PC-9 (cell line): ENCODE measurements around the gene CRAMP1.

Experiments
- CTCF ChIP-seq: fragments of 200-600 bp; sonication (generic); conservative IDR thresholded peaks from 2 replicates; pipeline ENCODE4 v1.6.1; 2017; ENCODE audit warnings: mixed run types, antibody characterized with exemption, mild to moderate bottlenecking, moderate library complexity
- EZH2 ChIP-seq: fragments of 200-600 bp; sonication (generic); IDR thresholded peaks from 2 replicates; pipeline ENCODE4 v1.8.0; 2017; ENCODE audit warnings: antibody characterized with exemption, low read depth

DNA sequence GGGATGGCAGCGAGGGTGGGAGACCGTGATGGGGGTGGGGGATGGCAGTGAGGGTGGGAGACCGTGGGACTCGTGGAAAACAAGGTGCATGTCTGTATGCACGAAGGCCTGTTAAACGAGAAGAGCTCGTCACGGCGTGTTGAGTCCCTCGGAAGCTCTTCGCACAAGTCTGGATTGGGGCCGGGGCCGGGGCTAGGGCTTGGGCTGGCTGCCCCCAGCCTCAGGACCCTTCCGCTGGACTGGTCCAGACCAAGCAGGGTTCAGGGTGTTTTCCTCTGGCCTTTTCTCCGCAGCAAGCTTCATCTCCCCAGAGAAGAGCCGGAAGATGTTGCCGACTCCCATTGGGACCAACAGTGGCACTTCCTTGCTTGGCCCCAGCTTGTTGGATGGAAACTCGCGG lies 58.2 kb downstream of the CRAMP1 start:
- TF ChIP-seq CTCF (no peak), EZH2 (no peak)
